ENCODE data around the gene ZNF579. TPM values are rescaled to one million over a fixed set of nuclear protein-coding genes. Genes with fewer than 3 reads are reported as not detected.

Gene ZNF579
- total and polyA plus RNA-seq, 2 donors (not counting 3 experiments of a cell fraction or from before 2014, with no cell fraction given), result 11.6 to 15.7 TPM

GRCh38 chr19:55590617-55591016 is 10.0 kb upstream of the ZNF579 start:
- no TSS peak for BruUV-seq (replicated peaks)
- POLR2A ChIA-PET, result interaction anchor here (0.6 kb wide), 1 partner anchor 473 kb away, joined by 7 read pairs; the partner anchor contains the start of gene PPP1R12C
- Histone ChIP-seq H3K9me1 (replicated peaks; ENCODE audit: control insufficient read depth, extremely low read depth, insufficient read depth, low read length) (no peaks in the 10 kb centered on the region), H3K79me2 (ENCODE audit: control insufficient read depth, insufficient read depth, low read length) (no peaks in the 10 kb centered on the region), H3K9me3 (replicated peaks; ENCODE audit: control insufficient read depth, insufficient read depth, low read length) (no peaks in the 10 kb centered on the region), H3K27me3 (ENCODE audit: control insufficient read depth in 2 of 2, insufficient read depth in 2 of 2, low read length in 2 of 2) (no peaks in the 10 kb centered on the region), H3K27ac (ENCODE audit: insufficient read depth, low read depth, low read length) (no peak overlapping the region), H2AFZ (ENCODE audit: low read depth, low read length) (no peak overlapping the region), H3K4me1 (ENCODE audit: control insufficient read depth, extremely low read depth, insufficient read depth, low read length) (no peaks in the 10 kb centered on the region), H4K20me1 (replicated peaks; ENCODE audit: control insufficient read depth, extremely low read depth, insufficient read depth, low read length) (no peaks in the 10 kb centered on the region), H3K4me2 (ENCODE audit: insufficient read depth, low read length) (no peak overlapping the region), H3K4me3 (replicated peaks in 1 of 3; ENCODE audit: insufficient read depth in 1 of 3, low read depth in 1 of 3, low read length in 3 of 3) (no peak overlapping the region), H3K9ac (replicated peaks; ENCODE audit: extremely low read depth, insufficient read depth, low read length) (no peak overlapping the region), H3K36me3 (ENCODE audit: control insufficient read depth in 2 of 2, extremely low read depth in 1 of 2, insufficient read depth in 2 of 2, low read length in 2 of 2) (peaks cover 3 to 10% of the 10 kb centered on the region in 2 experiments)
- FAIRE-seq (no peak), DNase-seq (ENCODE audit: low read depth, low spot score) (no peak)
- dilution Hi-C loops (cut with MboI; ENCODE audit: extremely low pct_ligation_motif_present, low sequenced_read_pairs), result no loop called here
- intact Hi-C loops (cut with micrococcal nuclease), result no loop called here
- TF ChIP-seq EZH2 (IDR thresholded peaks at IDR 0.05; ENCODE audit: borderline replicate concordance, low read depth, low read length, severe bottlenecking) (no peak), FOS (IDR thresholded peaks at IDR 0.05; ENCODE audit: borderline replicate concordance, insufficient read depth, low read length) (no peak), JUN (IDR thresholded peaks at IDR 0.05; ENCODE audit: borderline replicate concordance, insufficient read depth, insufficient read length, low read depth) (no peak), POLR2AphosphoS5 (IDR thresholded peaks at IDR 0.05; ENCODE audit: insufficient read depth, low read depth, low read length) (no peak), GATA2 (IDR thresholded peaks at IDR 0.05; ENCODE audit: insufficient read depth, insufficient read length, low read depth, low read length) (no peak), CTCF (IDR thresholded peaks at IDR 0.05; ENCODE audit: extremely low read depth in 1 of 2, insufficient read depth in 1 of 2, low read depth in 1 of 2, low read length in 2 of 2) (no peak), POLR2A (IDR thresholded peaks at IDR 0.05; ENCODE audit: low read depth, low read length) (no peak), MAX (IDR thresholded peaks at IDR 0.05; ENCODE audit: insufficient read depth, insufficient read length) (no peak), MYC (IDR thresholded peaks at IDR 0.05; ENCODE audit: low read depth, low read length) (no peak)
- CTCF ChIA-PET, result interaction anchor here (0.6 kb wide), 1 partner anchor 81 kb away, joined by 3 read pairs; no protein-coding TSS in a partner anchor
